Measurements from ENCODE around the gene RB1. TPM values are rescaled to one million over a fixed set of nuclear protein-coding genes. Genes with fewer than 3 reads are reported as not detected.

RB1 gene
- total RNA-seq, 1 experiment from 2014 or later: 36.7 TPM

GRCh38 chr13:48403913-48404312, 100.4 kb downstream of the RB1 start:
- H2AFZ ChIP-seq (ENCODE audit: low read depth, low read length, poor library complexity, severe bottlenecking): no peak overlapping the region
- H3K9me2 ChIP-seq (ENCODE audit: insufficient read depth): no peaks in the 10 kb centered on the region
- H3K27me3 ChIP-seq (ENCODE audit: insufficient read depth, low read length): no peaks in the 10 kb centered on the region
- no peaks in the 10 kb centered on the region for H3K9me3 ChIP-seq (ENCODE audit: control insufficient read depth in 1 of 2, insufficient read depth in 1 of 2, low read depth in 1 of 2, low read length in 2 of 2)
- TF ChIP-seq FOSL1 (IDR thresholded peaks at IDR 0.05; ENCODE audit: low read depth) (no peak), EZH2phosphoT487 (IDR thresholded peaks at IDR 0.05; ENCODE audit: borderline replicate concordance) (no peak), JUND (IDR thresholded peaks at IDR 0.05) (no peak), EZH2 (IDR thresholded peaks at IDR 0.05) (no peak), EGR1 (IDR thresholded peaks at IDR 0.05; ENCODE audit: low read depth) (no peak)
- TF ChIP-seq, protein P1, sequence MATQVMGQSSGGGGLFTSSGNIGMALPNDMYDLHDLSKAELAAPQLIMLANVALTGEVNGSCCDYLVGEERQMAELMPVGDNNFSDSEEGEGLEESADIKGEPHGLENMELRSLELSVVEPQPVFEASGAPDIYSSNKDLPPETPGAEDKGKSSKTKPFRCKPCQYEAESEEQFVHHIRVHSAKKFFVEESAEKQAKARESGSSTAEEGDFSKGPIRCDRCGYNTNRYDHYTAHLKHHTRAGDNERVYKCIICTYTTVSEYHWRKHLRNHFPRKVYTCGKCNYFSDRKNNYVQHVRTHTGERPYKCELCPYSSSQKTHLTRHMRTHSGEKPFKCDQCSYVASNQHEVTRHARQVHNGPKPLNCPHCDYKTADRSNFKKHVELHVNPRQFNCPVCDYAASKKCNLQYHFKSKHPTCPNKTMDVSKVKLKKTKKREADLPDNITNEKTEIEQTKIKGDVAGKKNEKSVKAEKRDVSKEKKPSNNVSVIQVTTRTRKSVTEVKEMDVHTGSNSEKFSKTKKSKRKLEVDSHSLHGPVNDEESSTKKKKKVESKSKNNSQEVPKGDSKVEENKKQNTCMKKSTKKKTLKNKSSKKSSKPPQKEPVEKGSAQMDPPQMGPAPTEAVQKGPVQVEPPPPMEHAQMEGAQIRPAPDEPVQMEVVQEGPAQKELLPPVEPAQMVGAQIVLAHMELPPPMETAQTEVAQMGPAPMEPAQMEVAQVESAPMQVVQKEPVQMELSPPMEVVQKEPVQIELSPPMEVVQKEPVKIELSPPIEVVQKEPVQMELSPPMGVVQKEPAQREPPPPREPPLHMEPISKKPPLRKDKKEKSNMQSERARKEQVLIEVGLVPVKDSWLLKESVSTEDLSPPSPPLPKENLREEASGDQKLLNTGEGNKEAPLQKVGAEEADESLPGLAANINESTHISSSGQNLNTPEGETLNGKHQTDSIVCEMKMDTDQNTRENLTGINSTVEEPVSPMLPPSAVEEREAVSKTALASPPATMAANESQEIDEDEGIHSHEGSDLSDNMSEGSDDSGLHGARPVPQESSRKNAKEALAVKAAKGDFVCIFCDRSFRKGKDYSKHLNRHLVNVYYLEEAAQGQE (IDR thresholded peaks at IDR 0.05; ENCODE audit: low read depth): no peak
- TF ChIP-seq, protein P2, sequence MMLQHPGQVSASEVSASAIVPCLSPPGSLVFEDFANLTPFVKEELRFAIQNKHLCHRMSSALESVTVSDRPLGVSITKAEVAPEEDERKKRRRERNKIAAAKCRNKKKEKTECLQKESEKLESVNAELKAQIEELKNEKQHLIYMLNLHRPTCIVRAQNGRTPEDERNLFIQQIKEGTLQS (IDR thresholded peaks at IDR 0.05): no peak
- TF ChIP-seq, protein P3, sequence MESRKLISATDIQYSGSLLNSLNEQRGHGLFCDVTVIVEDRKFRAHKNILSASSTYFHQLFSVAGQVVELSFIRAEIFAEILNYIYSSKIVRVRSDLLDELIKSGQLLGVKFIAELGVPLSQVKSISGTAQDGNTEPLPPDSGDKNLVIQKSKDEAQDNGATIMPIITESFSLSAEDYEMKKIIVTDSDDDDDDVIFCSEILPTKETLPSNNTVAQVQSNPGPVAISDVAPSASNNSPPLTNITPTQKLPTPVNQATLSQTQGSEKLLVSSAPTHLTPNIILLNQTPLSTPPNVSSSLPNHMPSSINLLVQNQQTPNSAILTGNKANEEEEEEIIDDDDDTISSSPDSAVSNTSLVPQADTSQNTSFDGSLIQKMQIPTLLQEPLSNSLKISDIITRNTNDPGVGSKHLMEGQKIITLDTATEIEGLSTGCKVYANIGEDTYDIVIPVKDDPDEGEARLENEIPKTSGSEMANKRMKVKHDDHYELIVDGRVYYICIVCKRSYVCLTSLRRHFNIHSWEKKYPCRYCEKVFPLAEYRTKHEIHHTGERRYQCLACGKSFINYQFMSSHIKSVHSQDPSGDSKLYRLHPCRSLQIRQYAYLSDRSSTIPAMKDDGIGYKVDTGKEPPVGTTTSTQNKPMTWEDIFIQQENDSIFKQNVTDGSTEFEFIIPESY (IDR thresholded peaks at IDR 0.05; ENCODE audit: extremely low read depth, insufficient replicate concordance, low read length): no peak
- ChIA-PET CTCF (no interaction called here), RAD21 (ENCODE audit: low non-redundant PET in 1 of 2, low total read pairs in 2 of 2, uncharacterized antibody in 2 of 2, unreplicated experiment in 2 of 2) (no interaction called here), POLR2A (no interaction called here)
- H3K4me3 ChIP-seq (replicated peaks in 1 of 2; ENCODE audit: low read depth in 1 of 2, low read length in 2 of 2): no peak overlapping the region
- DNase-seq (ENCODE audit: low read depth, low spot score) (no peak), ATAC-seq (no peak)
- intact Hi-C loops (cut with micrococcal nuclease): no loop called here
- no peaks in the 10 kb centered on the region for H3K36me3 ChIP-seq (ENCODE audit: control insufficient read depth in 1 of 2, insufficient read depth in 2 of 2, low read length in 2 of 2)
- H3K79me2 ChIP-seq (ENCODE audit: insufficient read depth, low read length): no peaks in the 10 kb centered on the region
- no TSS peak for BruUV-seq (replicated peaks)
- no peaks in the 10 kb centered on the region for H4K20me1 ChIP-seq (ENCODE audit: insufficient read depth)
- no peak overlapping the region for H3K4me2 ChIP-seq (ENCODE audit: low read length)
- H3K4me1 ChIP-seq (ENCODE audit: control insufficient read depth in 1 of 2, insufficient read depth in 2 of 2, low read length in 2 of 2): no peaks in the 10 kb centered on the region
- no peak overlapping the region for H3K9ac ChIP-seq (ENCODE audit: low read length)
- H3K27ac ChIP-seq (ENCODE audit: low read depth, low read length): no peak overlapping the region
